H9 (cell line): ENCODE data around the gene LBX1. TPM values are rescaled to one million over a fixed set of nuclear protein-coding genes. Genes with fewer than 3 reads are reported as not detected.

Experiments
- DNase-seq: peaks from one replicate; pipeline ENCODE4 v3.0.0-alpha.2; 2017
- H2AFZ ChIP-seq: one replicate; pipeline ENCODE4 v1.6.1; 2013; ENCODE audit warnings: mild to moderate bottlenecking, low read length, control low read depth, moderate library complexity
- H2AK5ac ChIP-seq: 2 replicates; pipeline ENCODE4 v1.6.1; 2013; ENCODE audit warnings: low read length, control low read depth, mixed read lengths; ENCODE audit not compliant: insufficient read length
- H2BK120ac ChIP-seq: one replicate; pipeline ENCODE4 v1.6.1; 2013; ENCODE audit warnings: low read depth, mild to moderate bottlenecking, low read length, control low read depth, inconsistent platforms; ENCODE audit not compliant: poor library complexity, severe bottlenecking
- H2BK12ac ChIP-seq: 2 replicates; pipeline ENCODE4 v1.6.1; 2013; ENCODE audit warnings: low read length, control low read depth, mixed read lengths, low read depth; ENCODE audit not compliant: insufficient read length
- H2BK15ac ChIP-seq: 2 replicates; pipeline ENCODE4 v1.6.1; 2013; ENCODE audit warnings: low read depth, low read length, control low read depth
- H2BK20ac ChIP-seq: one replicate; pipeline ENCODE4 v1.6.1; 2013; ENCODE audit warnings: low read depth, mild to moderate bottlenecking, low read length, control low read depth, inconsistent platforms; ENCODE audit not compliant: poor library complexity, severe bottlenecking
- H2BK5ac ChIP-seq: 2 replicates; pipeline ENCODE4 v1.6.1; 2013; ENCODE audit warnings: low read length, control low read depth, mixed read lengths; ENCODE audit not compliant: insufficient read length
- H3K14ac ChIP-seq: 2 replicates; pipeline ENCODE4 v1.6.1; 2013; ENCODE audit warnings: low read length, control low read depth; ENCODE audit not compliant: insufficient read depth
- H3K18ac ChIP-seq: 2 replicates; pipeline ENCODE4 v1.6.1; 2013; ENCODE audit warnings: low read depth, mild to moderate bottlenecking, mixed read lengths, low read length, control low read depth; ENCODE audit not compliant: insufficient read length
- H3K23ac ChIP-seq: 2 replicates; pipeline ENCODE4 v1.6.1; 2013; ENCODE audit warnings: low read length, control low read depth, mixed read lengths, low read depth; ENCODE audit not compliant: insufficient read length
- H3K23me2 ChIP-seq: 2 replicates; pipeline ENCODE4 v1.6.1; 2013; ENCODE audit warnings: low read depth, mild to moderate bottlenecking, mixed read lengths, low read length, control low read depth; ENCODE audit not compliant: insufficient read length, poor library complexity, severe bottlenecking
- H3K27ac ChIP-seq: 2 replicates; pipeline ENCODE4 v1.5.1; 2013; ENCODE audit warnings: low read length, control low read depth, mixed read lengths, low read depth; ENCODE audit not compliant: insufficient read length
- H3K27me3 ChIP-seq: 2 replicates; pipeline ENCODE4 v1.6.1; 2013; ENCODE audit warnings: low read length, control low read depth, inconsistent platforms; ENCODE audit not compliant: insufficient read depth
- H3K4ac ChIP-seq: 2 replicates; pipeline ENCODE4 v1.6.1; 2013; ENCODE audit warnings: low read depth, mild to moderate bottlenecking, control low read depth, inconsistent platforms, low read length, moderate library complexity
- H3K4me1 ChIP-seq: 2 replicates; pipeline ENCODE4 v1.6.1; 2013; ENCODE audit warnings: low read length, control low read depth, inconsistent platforms; ENCODE audit not compliant: insufficient read depth
- H3K4me2 ChIP-seq: 2 replicates; pipeline ENCODE4 v1.6.1; 2013; ENCODE audit warnings: low read length, control low read depth, mixed read lengths; ENCODE audit not compliant: insufficient read length, insufficient read depth
- H3K56ac ChIP-seq: 2 replicates; pipeline ENCODE4 v1.6.1; 2013; ENCODE audit warnings: low read depth, mild to moderate bottlenecking, mixed read lengths, low read length, control low read depth; ENCODE audit not compliant: insufficient read length
- H3K79me1 ChIP-seq: 2 replicates; pipeline ENCODE4 v1.6.1; 2013; ENCODE audit warnings: low read depth, mild to moderate bottlenecking, moderate library complexity, low read length, control low read depth, inconsistent platforms; ENCODE audit not compliant: insufficient read depth, poor library complexity, severe bottlenecking
- H3K79me2 ChIP-seq: 2 replicates; pipeline ENCODE4 v1.6.1; 2013; ENCODE audit warnings: low read length, control low read depth, inconsistent platforms; ENCODE audit not compliant: insufficient read depth
- H3K9ac ChIP-seq: 2 replicates; pipeline ENCODE4 v1.6.1; 2013; ENCODE audit warnings: low read length, control low read depth, mixed read lengths; ENCODE audit not compliant: insufficient read length; ENCODE audit errors: extremely low read depth
- H3K9me3 ChIP-seq: one replicate; pipeline ENCODE4 v1.6.1; 2013; ENCODE audit warnings: low read depth, low read length, inconsistent platforms; ENCODE audit not compliant: control insufficient read depth
- H3T11ph ChIP-seq: one replicate; pipeline ENCODE4 v1.6.1; 2013; ENCODE audit warnings: mild to moderate bottlenecking, low read length, control low read depth, inconsistent platforms
- H4K20me1 ChIP-seq: one replicate; pipeline ENCODE4 v1.6.1; 2013; ENCODE audit not compliant: control insufficient read depth, insufficient read length, insufficient read depth
- H4K5ac ChIP-seq: 2 replicates; pipeline ENCODE4 v1.6.1; 2013; ENCODE audit warnings: low read depth, mild to moderate bottlenecking, mixed read lengths, low read length, control low read depth; ENCODE audit not compliant: insufficient read length
- H4K8ac ChIP-seq: replicated peaks from 2 replicates; pipeline ENCODE4 v1.6.1; 2013; ENCODE audit warnings: low read length, control low read depth, mixed read lengths, low read depth; ENCODE audit not compliant: insufficient read length
- H4K91ac ChIP-seq: 2 replicates; pipeline ENCODE4 v1.6.1; 2013; ENCODE audit warnings: low read depth, mild to moderate bottlenecking, moderate library complexity, mixed read lengths, low read length, control low read depth; ENCODE audit not compliant: insufficient read length
- H3K27ac Mint-ChIP-seq, 3 experiments: 2 replicates in 2 of 3; 3 replicates in 1 of 3; pipeline ENCODE4 v1.8.0; 2020 to 2021; ENCODE audit warnings: mixed read lengths in 3 of 3, mild to moderate bottlenecking in 1 of 3, moderate library complexity in 1 of 3
- H3K27me3 Mint-ChIP-seq: 2 replicates; pipeline ENCODE4 v1.8.0; 2021; ENCODE audit warnings: low read depth, mild to moderate bottlenecking, moderate library complexity, mixed read lengths
- H3K36me3 Mint-ChIP-seq, 3 experiments: 2 replicates in 2 of 3; 3 replicates in 1 of 3; pipeline ENCODE4 v1.8.0; 2020 to 2021; ENCODE audit warnings: low read depth in 3 of 3, mixed read lengths in 3 of 3; ENCODE audit not compliant: insufficient read depth in 1 of 3
- H3K4me1 Mint-ChIP-seq, 2 experiments: 2 replicates each; pipeline ENCODE4 v1.8.0; 2020; ENCODE audit warnings: mixed read lengths in 2 of 2
- H3K4me3 Mint-ChIP-seq, 2 experiments: 2 replicates in 1 of 2; 3 replicates in 1 of 2; pipeline ENCODE4 v1.8.0; 2020 to 2021; ENCODE audit warnings: mild to moderate bottlenecking in 2 of 2, mixed read lengths in 2 of 2, moderate library complexity in 1 of 2
- H3K9me3 Mint-ChIP-seq, 2 experiments: 2 replicates in 1 of 2; 3 replicates in 1 of 2; pipeline ENCODE4 v1.8.0; 2020; ENCODE audit warnings: mild to moderate bottlenecking in 2 of 2, mixed read lengths in 2 of 2, moderate library complexity in 1 of 2
- CTCF ChIP-seq: fragments of 200-600 bp; sonication (generic); conservative IDR thresholded peaks from 3 replicates; pipeline ENCODE4 v1.8.0; 2021; ENCODE audit warnings: antibody characterized with exemption, mild to moderate bottlenecking
- WGBS: extraction: QIAGEN DNeasy Blood & Tissue Kit; methylation state at CpG from one replicate; pipeline ENCODE4 v1.1.7; 2013; ENCODE audit warnings: missing lambda C conversion rate, low lambda C conversion rate, mixed read lengths; ENCODE audit not compliant: insufficient read length; ENCODE audit errors: extremely low coverage; 5-methylcytosine and 5-hydroxymethylcytosine counted together
- total RNA-seq: library from RNA; stranded (reverse); gene quantifications from 2 replicates; pipeline ENCODE4 v1.2.1, GENCODE V29; 2021

LBX1 gene
- total RNA-seq, 1 experiment from 2014 or later: not detected

DNA sequence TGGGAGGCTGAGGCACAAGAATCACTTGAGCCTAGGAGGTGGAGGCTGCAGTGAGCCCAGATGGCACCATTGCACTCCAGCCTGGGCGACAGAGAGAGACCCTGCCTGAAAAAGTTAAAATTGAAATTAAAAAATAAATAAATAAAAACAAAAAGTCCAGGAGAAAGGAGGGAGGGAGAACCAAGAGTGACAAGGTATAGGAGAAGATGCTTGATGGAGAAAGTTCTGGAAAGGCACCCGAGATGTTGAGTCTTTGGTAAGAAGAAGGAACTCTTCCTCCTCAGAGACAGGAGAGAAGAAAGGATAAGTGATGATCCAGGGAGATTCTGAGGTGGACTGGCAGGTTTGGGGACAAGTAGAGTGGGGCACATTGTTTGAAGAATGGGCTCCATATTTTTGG is 17.4 kb upstream of the LBX1 start:
- H3K23ac ChIP-seq: no peak overlapping the region
- no peaks in the 10 kb centered on the region for H3K79me1 ChIP-seq
- no peak overlapping the region for H2BK5ac ChIP-seq
- no peak overlapping the region for H4K8ac ChIP-seq
- H3K27ac ChIP-seq: no peak overlapping the region
- H2BK120ac ChIP-seq: no peak overlapping the region
- no peak overlapping the region for H3K18ac ChIP-seq
- H3K23me2 ChIP-seq: no peaks in the 10 kb centered on the region
- no peaks in the 10 kb centered on the region for H3K9me3 ChIP-seq
- H3K14ac ChIP-seq: no peak overlapping the region
- no peaks in the 10 kb centered on the region for H3K9me3 Mint-ChIP-seq
- H2BK15ac ChIP-seq: no peak overlapping the region
- H3K27me3 ChIP-seq: peaks cover 2% of the 10 kb centered on the region; the same call in 1 of the 2 replicates
- WGBS: no CpG with 5 or more reads among the region's 2 CpGs
- H4K20me1 ChIP-seq: no peaks in the 10 kb centered on the region
- no peaks in the 10 kb centered on the region for H3K79me2 ChIP-seq
- H3K9ac ChIP-seq: no peak overlapping the region
- H2AK5ac ChIP-seq: no peak overlapping the region
- H3K4me2 ChIP-seq: no peak overlapping the region
- no peak overlapping the region for H3K27ac Mint-ChIP-seq
- H2BK20ac ChIP-seq: no peak overlapping the region
- no peak for DNase-seq
- H3T11ph ChIP-seq: no peak overlapping the region
- no peak overlapping the region for H4K91ac ChIP-seq
- no peaks in the 10 kb centered on the region for H3K4me1 Mint-ChIP-seq
- no peak overlapping the region for H2BK12ac ChIP-seq
- no peaks in the 10 kb centered on the region; the same call in 1 of the 2 replicates for H3K4me1 ChIP-seq
- no peak for TF ChIP-seq CTCF
- no peak overlapping the region for H3K4me3 Mint-ChIP-seq
- H3K4ac ChIP-seq: no peak overlapping the region
- H3K27me3 Mint-ChIP-seq: peaks cover 94% of the 10 kb centered on the region
- no peak overlapping the region for H2AFZ ChIP-seq
- H3K56ac ChIP-seq: no peak overlapping the region
- H4K5ac ChIP-seq: no peak overlapping the region
- H3K36me3 Mint-ChIP-seq: no peaks in the 10 kb centered on the region
